GM12872 (cell line): Measurements from ENCODE around the gene EOLA1.

Experiments used
- CTCF ChIP-seq: IDR thresholded peaks from 3 replicates; pipeline ENCODE4 v1.5.1; 2011; ENCODE audit warnings: low read depth, mild to moderate bottlenecking, low read length, moderate library complexity; ENCODE audit not compliant: insufficient read depth

Gene EOLA1

GRCh38 chrX:149510386-149510785 is 30.4 kb upstream of the EOLA1 start:
- peak; percentile 26; the same call in 1 of the 3 replicates for TF ChIP-seq CTCF

DNA sequence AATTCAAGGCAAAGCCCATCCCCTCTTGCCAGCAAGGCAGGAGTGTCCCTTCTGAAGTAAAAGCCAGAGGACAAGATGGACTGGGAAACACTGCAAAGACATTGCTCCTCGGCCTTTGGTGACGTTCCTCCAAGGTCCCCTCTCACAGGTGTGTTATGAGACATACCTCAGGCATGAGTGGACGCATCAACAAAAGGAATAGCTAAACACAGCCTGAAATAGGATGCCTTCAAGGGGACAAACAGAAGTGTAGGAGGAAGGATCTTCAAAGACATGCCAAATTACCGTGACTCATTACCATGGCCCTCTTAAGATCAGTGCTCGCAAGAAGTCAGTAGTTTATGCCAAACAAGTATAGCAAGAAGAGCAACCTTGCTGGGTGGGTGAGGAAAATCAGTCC is 29.7 kb upstream of the EOLA1 start:
- no peak for TF ChIP-seq CTCF

- peak; percentile 70 for TF ChIP-seq CTCF
These were observed 28.5 kb upstream of the EOLA1 start for GRCh38 chrX:149512225-149512885.

- TF ChIP-seq CTCF: no peak
These were observed 26.9 kb upstream of the EOLA1 start for GRCh38 chrX:149513825-149514428.

GRCh38 chrX:149515954-149516602 is 24.7 kb upstream of the EOLA1 start:
- no peak for TF ChIP-seq CTCF

GRCh38 chrX:149516604-149517003 is 24.2 kb upstream of the EOLA1 start:
- TF ChIP-seq CTCF: no peak

GRCh38 chrX:149517308-149517707 is 23.5 kb upstream of the EOLA1 start:
- no peak for TF ChIP-seq CTCF
